Measurements from ENCODE around the gene CSNK1D. TPM values are rescaled to one million over a fixed set of nuclear protein-coding genes. Genes with fewer than 3 reads are reported as not detected.

CSNK1D gene
- polyA plus RNA-seq, 1 donor: 63.5 TPM

DNA sequence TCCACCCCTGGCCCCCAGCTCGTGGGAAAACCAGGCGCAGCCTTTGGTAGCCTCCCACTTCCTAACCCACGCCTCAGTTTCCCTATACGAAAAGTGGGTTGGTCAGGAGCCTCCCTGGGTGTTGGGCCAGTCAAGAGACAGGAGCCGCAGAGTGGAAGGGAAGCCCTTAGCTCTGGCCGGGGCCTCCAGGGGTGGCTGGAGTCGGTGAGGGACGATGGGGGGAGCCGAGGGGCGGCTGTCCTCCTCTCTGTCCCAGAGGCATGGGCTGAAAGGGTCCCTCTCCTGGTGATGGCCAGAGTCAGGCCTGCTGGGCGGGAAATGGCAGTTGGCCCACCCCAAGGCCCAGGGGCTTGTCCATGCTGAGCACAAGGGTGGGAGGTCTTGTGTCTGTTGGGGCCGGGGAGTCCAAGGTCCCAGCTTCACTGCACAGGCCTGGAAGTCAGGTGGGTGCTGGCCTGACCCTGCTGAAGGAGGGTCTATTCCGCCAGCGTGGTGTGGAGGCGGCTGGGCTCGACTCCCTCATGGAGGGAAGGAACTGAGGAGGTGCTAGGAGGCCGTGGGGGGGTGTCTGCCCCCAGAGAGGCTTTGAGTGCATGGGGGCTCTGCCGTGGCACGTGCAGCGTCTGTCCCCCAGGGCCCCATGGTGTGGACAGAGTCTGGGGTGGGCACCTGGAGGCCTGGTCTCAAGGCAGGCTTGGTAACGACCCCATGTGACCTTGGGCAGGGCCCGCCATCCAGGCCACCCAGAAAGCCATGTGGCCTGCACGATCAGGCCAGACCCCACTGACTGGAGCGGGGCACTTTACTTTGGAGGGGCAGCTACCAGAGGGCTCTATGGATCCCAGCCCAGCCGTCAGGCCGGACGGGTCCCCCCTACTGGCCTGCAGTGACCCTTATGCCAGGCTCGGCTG is 43.5 kb downstream of the CSNK1D start:
- DNase-seq (ENCODE audit: low read depth): no peak

DNA sequence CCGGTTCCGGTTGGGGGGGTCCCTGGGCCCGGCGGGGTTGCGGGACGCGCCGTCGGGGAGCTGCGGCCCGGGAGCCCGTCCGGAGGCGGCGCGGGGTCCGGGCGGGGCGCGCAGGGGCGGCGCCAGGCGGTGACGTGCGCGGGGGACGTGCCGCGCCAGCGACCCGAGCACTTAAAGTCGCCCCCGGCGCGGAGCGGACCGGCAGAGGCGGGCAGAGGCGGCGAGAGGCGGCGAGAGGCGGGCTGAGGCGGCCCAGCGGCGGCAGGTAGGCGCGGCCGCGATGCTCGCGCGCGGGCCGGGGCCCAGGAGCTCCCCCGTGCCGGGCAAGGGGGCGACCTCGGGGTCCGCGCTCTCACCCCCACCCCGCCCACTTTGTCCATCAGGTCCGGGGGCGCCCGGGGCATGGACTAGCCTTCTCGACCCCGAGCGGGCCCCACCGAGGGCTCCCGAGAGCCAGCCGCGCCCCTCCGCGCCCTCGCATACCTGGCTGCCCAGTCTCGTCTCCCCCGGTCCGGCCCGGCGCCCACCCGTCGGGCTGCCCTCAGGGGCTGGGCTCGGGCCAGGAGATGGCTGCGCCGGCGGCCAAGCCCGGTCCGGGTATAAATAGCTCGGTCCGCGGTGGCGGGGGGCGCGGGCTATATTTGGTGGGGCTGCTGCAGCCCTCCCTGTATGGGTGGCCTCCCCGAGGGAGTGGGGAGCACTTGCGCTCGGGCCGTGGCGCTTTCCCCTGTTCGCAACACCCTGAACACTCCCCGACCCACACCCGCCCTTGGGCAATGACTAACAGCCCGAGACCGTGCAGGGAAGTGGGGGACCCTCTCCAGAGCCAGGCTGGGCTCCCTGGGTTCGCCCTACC is 44.4 kb downstream of the CSNK1D start, which contains the start of gene SLC16A3:
TSS of gene SLC16A3 (plus strand) at position 201 of the 856 bp plus-strand sequence. CDS start 6,967 bp downstream, outside the sequence.
- DNase-seq (ENCODE audit: low read depth): no peak

- DNase-seq (ENCODE audit: low read depth): no peak
Observed at GRCh38 chr17:82228278-82228841, 45.1 kb downstream of the CSNK1D start.

- DNase-seq (ENCODE audit: low read depth): no peak
Observed at GRCh38 chr17:82227629-82228277, 45.7 kb downstream of the CSNK1D start.

GRCh38 chr17:82226809-82227628 is 46.5 kb downstream of the CSNK1D start:
- no peak for DNase-seq (ENCODE audit: low read depth)

DNA sequence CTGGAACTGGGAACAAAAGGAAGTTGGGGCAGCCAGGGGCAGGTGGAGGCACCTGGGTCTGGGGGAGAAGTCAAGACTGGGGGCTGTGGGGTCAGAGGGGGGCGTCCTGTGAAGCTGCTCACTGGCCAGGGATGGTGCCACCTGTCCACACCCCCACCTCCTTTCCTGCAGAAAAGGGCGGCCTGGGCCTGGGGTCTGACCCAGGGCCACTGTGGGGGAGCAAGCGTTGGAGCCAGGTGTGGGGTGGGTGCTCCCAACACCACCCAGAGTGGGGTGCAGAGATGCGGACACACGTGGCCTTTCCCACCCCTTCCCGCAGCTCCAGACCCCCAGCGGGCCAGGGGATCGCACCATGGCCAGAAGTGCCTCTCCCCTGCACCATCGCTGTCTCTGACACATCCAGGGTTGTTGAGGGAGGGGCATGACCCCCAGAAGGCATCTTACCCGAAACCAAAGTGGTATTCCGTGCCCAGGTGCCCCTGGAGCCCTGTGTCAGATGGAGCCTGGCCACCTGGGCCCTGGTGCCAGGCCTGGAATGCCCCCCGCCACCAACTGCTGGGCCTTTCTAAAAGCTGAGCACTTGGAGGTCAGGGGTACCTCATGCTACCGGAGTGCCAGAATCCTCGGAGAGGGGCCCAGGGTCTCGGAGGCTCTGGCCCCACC is 47.2 kb downstream of the CSNK1D start:
- DNase-seq (ENCODE audit: low read depth): no peak

DNA sequence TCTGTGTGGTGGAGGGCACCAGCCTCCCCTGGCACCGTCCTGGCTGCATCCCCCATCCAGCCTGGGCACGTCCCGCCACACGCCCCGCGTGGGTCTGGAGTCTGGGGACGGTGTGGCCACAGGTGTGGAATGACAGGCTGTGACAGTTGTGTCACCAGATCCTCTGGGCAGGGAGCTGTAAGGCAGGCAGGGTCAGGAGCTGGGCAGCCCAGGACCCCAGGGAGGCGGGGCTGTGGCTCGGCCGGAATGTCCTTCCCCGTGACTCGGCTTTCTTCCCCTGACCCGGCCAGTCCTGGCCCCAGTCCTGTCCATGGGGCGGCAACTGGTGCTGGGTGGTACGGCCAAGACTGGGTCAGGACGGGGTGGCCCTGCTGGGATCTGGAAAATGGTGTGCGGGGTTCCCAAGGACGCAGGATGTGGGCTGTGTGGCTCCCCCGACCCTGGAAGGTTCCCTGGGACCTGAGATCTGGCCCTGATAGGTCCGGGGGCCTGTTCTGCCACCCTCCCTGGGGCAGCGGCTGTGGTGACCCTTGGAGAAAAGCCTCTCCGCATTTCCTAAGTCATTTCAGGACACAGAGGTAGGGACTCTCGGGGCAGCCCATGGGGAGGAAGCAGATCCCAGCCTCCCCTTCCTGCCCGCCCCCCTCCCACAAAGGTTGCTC is 48.0 kb downstream of the CSNK1D start:
- no peak for DNase-seq (ENCODE audit: low read depth)

- no peak for DNase-seq (ENCODE audit: low read depth)
Observed at GRCh38 chr17:82224666-82225065, 48.8 kb downstream of the CSNK1D start.

DNA sequence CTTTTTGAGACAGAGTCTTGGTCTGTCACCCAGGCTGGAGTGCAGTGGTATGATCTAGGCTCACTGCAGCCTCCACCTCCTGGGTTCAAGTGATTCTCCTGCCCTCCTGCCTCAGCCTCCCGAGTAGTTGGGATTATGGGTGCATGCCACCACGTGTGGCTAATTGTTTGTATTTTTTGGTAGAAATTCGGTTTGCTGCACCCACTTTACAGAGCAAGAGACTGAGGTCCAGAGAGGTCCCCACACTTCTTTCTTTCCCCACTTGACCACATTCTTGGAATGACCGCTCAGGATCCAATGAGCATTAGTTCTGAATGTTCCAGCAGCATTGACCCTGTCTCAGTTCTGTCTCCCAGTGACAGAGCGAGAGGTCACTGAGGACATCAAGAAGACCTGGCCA is 50.0 kb downstream of the CSNK1D start:
- no peak for DNase-seq (ENCODE audit: low read depth)

- DNase-seq (ENCODE audit: low read depth): no peak
Observed at GRCh38 chr17:82222816-82223215, 50.7 kb downstream of the CSNK1D start.

DNA sequence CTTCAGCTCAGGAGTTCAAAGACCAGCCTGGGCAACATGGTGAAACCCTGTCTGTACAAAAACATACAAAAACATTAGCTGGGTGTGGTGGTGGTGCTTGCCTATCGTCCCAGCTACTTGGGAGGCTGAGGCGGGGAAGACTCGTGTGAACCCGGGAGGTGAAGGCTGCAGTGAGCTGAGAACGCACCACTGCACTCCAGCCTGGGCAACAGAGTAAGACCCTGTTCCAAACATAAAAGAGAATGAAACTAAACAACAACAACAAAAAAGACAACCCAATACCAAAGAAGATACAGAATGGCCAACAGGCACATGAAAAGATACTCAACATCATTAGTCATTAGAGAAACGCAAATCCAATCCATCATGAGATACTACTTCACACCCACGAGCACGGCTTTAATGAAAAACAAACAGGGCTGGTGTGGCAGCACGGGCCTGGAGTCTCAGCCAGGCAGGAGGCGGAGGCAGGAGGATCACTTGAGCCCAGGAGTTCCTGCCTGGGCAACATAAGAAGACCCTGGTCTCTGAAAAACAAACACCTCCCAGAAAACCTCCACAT is 52.1 kb downstream of the CSNK1D start:
- no peak for DNase-seq (ENCODE audit: low read depth)

DNA sequence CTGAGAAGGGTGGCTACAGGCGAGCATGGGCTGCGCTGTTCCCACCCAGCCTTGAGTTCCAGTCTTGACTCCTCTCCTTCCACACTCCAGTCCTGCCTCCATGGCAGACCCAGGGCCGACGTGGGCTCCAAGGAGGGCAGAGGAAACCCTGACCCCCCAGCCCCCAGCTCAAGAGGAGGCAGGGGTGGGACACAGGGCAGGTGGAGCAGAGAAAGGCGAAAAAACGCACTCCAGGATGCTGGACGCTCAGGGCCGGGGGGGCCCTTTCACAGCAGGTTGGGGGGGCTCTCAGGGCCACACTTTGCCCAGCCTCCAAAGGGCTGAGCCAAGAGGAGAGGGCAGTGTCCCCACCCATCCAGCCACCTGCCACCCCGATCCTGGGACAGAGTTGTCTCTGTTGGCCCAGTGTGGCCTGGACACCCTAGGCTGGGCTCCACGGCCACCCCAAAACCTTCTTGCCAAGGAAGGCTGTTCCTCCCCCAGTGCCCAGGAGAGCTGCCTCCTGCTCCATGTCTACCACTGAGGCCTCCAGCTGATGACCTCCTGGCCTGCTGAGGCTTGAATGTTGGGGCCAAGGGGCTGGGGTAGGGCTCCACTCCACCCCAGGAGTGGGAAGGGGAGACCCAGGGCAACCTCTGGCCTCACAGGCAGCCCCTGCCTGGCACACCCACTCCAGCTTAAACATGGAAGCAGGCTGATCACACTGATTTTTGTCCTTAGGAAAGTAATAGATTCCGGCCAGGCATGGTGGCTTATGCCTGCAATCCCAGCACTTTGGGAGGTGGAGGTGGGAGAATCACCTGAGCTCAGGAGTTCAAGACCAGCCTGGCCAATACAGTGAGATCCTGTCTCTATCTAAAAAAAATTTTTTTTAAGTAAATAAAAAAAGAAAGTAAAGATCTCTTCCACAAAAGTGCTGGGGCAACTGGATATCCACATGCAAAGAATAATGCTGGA is 53.5 kb downstream of the CSNK1D start:
- no peak for DNase-seq (ENCODE audit: low read depth)

- DNase-seq (ENCODE audit: low read depth): no peak
Observed at GRCh38 chr17:82219083-82219482, 54.4 kb downstream of the CSNK1D start.

DNA sequence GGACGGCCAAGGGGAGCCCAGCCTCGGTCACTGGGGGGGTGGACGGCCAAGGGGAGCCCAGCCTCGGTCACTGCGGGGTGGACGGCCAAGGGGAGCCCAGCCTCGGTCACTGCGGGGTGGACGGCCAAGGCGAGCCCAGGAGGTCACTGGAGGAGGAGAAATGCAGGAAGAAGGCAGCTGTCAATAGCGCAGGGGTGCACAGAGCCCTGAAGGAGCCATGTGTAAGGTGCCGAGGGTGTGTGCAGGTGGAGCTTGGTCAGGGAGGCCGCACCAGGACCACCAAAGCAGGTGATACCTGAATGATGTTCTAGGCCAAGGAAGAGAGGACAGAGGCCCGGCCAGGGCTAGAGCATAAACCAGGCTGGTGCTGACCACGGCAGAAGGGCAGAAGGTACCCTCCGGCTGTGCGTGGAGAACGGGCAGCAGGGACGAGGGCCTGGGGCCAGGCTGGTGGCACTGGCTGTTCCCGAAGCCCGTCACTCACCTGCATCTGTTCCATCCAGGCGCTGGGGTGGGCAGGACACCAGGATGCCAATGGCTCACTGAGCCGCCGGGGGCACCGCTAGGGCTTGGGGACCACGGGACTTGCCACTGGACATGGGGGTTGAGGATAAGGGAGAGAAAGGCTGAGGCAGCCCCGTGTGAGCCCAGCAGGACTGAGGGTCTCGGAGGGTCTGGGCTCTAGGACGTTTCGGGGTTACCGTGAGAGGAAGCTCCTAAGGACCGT is 55.0 kb downstream of the CSNK1D start:
- no peak for DNase-seq (ENCODE audit: low read depth)

- DNase-seq (ENCODE audit: low read depth): no peak
Observed at GRCh38 chr17:82217530-82218204, 55.8 kb downstream of the CSNK1D start.

DNA sequence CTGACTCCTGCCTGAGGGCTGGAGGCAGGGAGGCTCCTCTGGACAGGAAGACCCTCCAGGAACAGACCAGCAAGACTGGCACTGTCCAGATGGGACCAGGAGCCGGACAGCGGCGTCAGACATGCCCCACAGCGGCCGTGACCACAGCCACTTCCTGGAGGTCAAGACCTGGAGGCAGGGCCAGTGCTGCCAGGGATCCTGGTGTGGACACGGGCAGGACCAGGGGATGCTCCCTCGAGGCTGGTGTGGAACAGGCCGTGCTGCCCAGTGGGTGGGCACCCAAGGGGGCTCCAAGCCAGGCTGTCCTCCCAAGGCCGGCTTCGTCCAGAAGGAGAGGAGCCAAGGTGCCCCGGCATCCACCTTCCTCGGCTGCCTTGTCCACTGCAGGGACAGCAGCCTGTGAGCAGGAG is 56.4 kb downstream of the CSNK1D start:
- DNase-seq (ENCODE audit: low read depth): no peak

All from forelimb muscle (tissue), 1 donor.